H1 (cell line): ENCODE measurements around the gene TM9SF3.

ENCODE experiments used
- CTCF ChIP-seq, 3 experiments: IDR thresholded peaks; 1 replicate in 2 of 3; 2 replicates in 1 of 3; pipeline versions ENCODE4 v1.5.1 to v1.6.1; 2011; ENCODE audit warnings: low read length in 3 of 3, mild to moderate bottlenecking in 3 of 3, inconsistent platforms in 2 of 3, low read depth in 1 of 3, moderate library complexity in 1 of 3; ENCODE audit not compliant: insufficient read depth in 1 of 3; ENCODE audit errors: control extremely low read depth in 1 of 3
- EZH2 ChIP-seq: fragments of 200-600 bp; sonication (generic); IDR thresholded peaks from 2 replicates; pipeline ENCODE4 v1.7.1; 2012; ENCODE audit warnings: low read depth, mild to moderate bottlenecking, moderate library complexity, low read length, inconsistent platforms; ENCODE audit not compliant: severe bottlenecking
- GABPA ChIP-seq: IDR thresholded peaks from 2 replicates; pipeline ENCODE4 v1.6.1; 2011; ENCODE audit warnings: mild to moderate bottlenecking, low read length, moderate library complexity, borderline replicate concordance; ENCODE audit not compliant: insufficient read depth
- KDM5A ChIP-seq: fragments of 200-600 bp; IDR thresholded peaks from 2 replicates; pipeline ENCODE4 v1.7.1; 2012; ENCODE audit warnings: mild to moderate bottlenecking, low read length, inconsistent platforms, mixed read lengths
- POLR2A ChIP-seq, 2 experiments: IDR thresholded peaks; 1 replicate in 1 of 2; 2 replicates in 1 of 2; pipeline ENCODE4 v1.6.1; 2011; ENCODE audit warnings: low read depth in 2 of 2, low read length in 2 of 2, mild to moderate bottlenecking in 2 of 2; ENCODE audit errors: control extremely low read depth in 1 of 2
- POLR2AphosphoS5 ChIP-seq: IDR thresholded peaks from 2 replicates; pipeline ENCODE4 v1.6.1; 2011; ENCODE audit warnings: low read depth, low read length
- RAD21 ChIP-seq, 2 experiments: IDR thresholded peaks in 1 of 2; conservative IDR thresholded peaks in 1 of 2; 2 replicates each; pipeline ENCODE4 v1.6.1; 2011; ENCODE audit warnings: low read depth in 2 of 2, low read length in 2 of 2, improper control_type of control experiment in 1 of 2, inconsistent platforms in 1 of 2, mild to moderate bottlenecking in 1 of 2, moderate library complexity in 1 of 2
- TAF1 ChIP-seq: IDR thresholded peaks from 2 replicates; pipeline ENCODE4 v1.6.1; 2011; ENCODE audit warnings: mild to moderate bottlenecking, low read depth, low read length
- TBP ChIP-seq: IDR thresholded peaks from 2 replicates; pipeline ENCODE4 v1.6.1; 2011; ENCODE audit warnings: low read depth, low read length, improper control_type of control experiment

GRCh38 chr10:96588060-96588554, 1.3 kb upstream of the TM9SF3 start:
- TF ChIP-seq POLR2A (IDR thresholded peaks at IDR 0.05; ENCODE audit: control extremely low read depth in 1 of 2, low read depth in 2 of 2, low read length in 2 of 2): no peak
- TF ChIP-seq KDM5A: no peak
- no peak for TF ChIP-seq POLR2AphosphoS5
- TF ChIP-seq GABPA: no peak
- TF ChIP-seq CTCF (IDR thresholded peaks at IDR 0.05; ENCODE audit: control extremely low read depth in 1 of 3, insufficient read depth in 1 of 3, low read depth in 1 of 3, low read length in 3 of 3): no peak
- TF ChIP-seq TBP: no peak
- TF ChIP-seq EZH2: no peak
- no peak for TF ChIP-seq TAF1
- no peak for TF ChIP-seq RAD21 (IDR thresholded peaks at IDR 0.05 in 1 of 2, conservative IDR thresholded peaks at IDR 0.05 in 1 of 2; ENCODE audit: low read depth in 2 of 2, low read length in 2 of 2)
